ENCODE measurements around the gene SREK1IP1. TPM values are rescaled to one million over a fixed set of nuclear protein-coding genes. Genes with fewer than 3 reads are reported as not detected.

SREK1IP1 gene
- total and polyA plus RNA-seq, 10 of the 15 experiments (the other 5 are each of a cell fraction or from before 2014, with no cell fraction given) = 9.1 to 60.3 (median 26.9) TPM

DNA sequence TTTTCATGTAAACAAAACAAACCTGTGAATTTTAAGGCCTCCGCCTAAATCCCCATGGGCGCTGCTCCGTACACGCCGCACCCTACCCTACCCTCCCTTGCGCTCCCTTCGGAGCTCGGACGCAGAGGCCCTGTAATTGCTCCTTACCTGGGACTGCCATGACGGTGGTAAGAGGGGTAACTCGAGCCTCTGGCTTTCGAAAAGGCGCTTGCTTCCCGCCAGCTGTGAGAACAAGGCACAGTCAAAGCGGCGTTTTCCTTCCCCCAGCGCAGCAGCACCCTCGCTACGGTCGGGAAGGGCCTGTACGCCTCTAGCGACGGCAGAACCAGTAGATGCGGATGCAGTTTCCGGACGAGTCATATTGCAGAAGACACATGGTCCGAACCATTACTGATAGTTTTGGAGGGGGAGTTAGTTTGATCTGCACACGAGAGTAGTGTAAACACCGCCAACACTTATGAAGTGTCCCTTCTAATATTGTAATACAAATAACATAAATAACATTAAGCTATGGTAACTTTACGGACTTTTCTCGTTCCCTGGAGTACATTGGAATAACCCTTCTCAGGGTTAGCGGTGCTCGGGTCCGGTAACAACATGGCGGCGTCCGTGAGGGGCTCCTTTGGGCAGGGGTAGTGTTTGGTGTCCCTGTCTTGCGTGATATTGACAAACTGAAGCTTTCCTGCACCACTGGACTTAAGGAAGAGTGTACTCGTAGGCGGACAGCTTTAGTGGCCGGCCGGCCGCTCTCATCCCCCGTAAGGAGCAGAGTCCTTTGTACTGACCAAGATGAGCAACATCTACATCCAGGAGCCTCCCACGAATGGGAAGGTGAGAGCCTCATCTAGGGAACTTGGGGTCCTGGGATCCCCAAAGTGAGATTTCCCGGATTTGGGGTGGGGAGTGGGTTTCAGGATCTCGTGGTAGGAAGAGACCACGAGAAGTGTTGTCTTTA lies at the start of gene SREK1IP1, which contains the start of gene CWC27 (continued):
- TF ChIP-seq ETV6 (conservative IDR thresholded peaks at IDR 0.05 in 1 of 2, IDR thresholded peaks at IDR 0.05 in 1 of 2; ENCODE audit: borderline replicate concordance in 1 of 2, low read depth in 1 of 2) (no peak), SREBF1 (IDR thresholded peaks at IDR 0.05; ENCODE audit: low read length) (peak; percentile 94), TCF3 (IDR thresholded peaks at IDR 0.05; ENCODE audit: borderline replicate concordance, insufficient read depth, low read depth, low read length) (no peak), FOXK2 (IDR thresholded peaks at IDR 0.05) (peak; percentile 98), ZNF274 (IDR thresholded peaks at IDR 0.05; ENCODE audit: insufficient read depth, insufficient read length) (no peak), NFXL1 (IDR thresholded peaks at IDR 0.05; ENCODE audit: borderline replicate concordance) (no peak), ZNF24 (IDR thresholded peaks at IDR 0.05) (peak; percentile 55; the same call in 1 of the 2 replicates), NRF1 (conservative IDR thresholded peaks at IDR 0.05; ENCODE audit: low read depth, low read length) (peak; percentile 7; the same call in 1 of the 2 replicates), ATF7 (IDR thresholded peaks at IDR 0.05; ENCODE audit: low read depth) (peak; percentile 100), ZNF622 (IDR thresholded peaks at IDR 0.05) (no peak), ASH2L (IDR thresholded peaks at IDR 0.05; ENCODE audit: borderline replicate concordance, low read depth) (peak; percentile 91), FOS (IDR thresholded peaks at IDR 0.05; ENCODE audit: borderline replicate concordance, extremely low read depth, insufficient read length) (no peak)
- TF ChIP-seq, protein P1, sequence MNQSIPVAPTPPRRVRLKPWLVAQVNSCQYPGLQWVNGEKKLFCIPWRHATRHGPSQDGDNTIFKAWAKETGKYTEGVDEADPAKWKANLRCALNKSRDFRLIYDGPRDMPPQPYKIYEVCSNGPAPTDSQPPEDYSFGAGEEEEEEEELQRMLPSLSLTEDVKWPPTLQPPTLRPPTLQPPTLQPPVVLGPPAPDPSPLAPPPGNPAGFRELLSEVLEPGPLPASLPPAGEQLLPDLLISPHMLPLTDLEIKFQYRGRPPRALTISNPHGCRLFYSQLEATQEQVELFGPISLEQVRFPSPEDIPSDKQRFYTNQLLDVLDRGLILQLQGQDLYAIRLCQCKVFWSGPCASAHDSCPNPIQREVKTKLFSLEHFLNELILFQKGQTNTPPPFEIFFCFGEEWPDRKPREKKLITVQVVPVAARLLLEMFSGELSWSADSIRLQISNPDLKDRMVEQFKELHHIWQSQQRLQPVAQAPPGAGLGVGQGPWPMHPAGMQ (IDR thresholded peaks at IDR 0.05; ENCODE audit: borderline replicate concordance) = no peak
- TF ChIP-seq, protein P2, sequence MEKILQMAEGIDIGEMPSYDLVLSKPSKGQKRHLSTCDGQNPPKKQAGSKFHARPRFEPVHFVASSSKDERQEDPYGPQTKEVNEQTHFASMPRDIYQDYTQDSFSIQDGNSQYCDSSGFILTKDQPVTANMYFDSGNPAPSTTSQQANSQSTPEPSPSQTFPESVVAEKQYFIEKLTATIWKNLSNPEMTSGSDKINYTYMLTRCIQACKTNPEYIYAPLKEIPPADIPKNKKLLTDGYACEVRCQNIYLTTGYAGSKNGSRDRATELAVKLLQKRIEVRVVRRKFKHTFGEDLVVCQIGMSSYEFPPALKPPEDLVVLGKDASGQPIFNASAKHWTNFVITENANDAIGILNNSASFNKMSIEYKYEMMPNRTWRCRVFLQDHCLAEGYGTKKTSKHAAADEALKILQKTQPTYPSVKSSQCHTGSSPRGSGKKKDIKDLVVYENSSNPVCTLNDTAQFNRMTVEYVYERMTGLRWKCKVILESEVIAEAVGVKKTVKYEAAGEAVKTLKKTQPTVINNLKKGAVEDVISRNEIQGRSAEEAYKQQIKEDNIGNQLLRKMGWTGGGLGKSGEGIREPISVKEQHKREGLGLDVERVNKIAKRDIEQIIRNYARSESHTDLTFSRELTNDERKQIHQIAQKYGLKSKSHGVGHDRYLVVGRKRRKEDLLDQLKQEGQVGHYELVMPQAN (conservative IDR thresholded peaks at IDR 0.05) = 0 out of 2 replicates have a peak, but pooled peaks have one; percentile 42
- TF ChIP-seq, protein P3, sequence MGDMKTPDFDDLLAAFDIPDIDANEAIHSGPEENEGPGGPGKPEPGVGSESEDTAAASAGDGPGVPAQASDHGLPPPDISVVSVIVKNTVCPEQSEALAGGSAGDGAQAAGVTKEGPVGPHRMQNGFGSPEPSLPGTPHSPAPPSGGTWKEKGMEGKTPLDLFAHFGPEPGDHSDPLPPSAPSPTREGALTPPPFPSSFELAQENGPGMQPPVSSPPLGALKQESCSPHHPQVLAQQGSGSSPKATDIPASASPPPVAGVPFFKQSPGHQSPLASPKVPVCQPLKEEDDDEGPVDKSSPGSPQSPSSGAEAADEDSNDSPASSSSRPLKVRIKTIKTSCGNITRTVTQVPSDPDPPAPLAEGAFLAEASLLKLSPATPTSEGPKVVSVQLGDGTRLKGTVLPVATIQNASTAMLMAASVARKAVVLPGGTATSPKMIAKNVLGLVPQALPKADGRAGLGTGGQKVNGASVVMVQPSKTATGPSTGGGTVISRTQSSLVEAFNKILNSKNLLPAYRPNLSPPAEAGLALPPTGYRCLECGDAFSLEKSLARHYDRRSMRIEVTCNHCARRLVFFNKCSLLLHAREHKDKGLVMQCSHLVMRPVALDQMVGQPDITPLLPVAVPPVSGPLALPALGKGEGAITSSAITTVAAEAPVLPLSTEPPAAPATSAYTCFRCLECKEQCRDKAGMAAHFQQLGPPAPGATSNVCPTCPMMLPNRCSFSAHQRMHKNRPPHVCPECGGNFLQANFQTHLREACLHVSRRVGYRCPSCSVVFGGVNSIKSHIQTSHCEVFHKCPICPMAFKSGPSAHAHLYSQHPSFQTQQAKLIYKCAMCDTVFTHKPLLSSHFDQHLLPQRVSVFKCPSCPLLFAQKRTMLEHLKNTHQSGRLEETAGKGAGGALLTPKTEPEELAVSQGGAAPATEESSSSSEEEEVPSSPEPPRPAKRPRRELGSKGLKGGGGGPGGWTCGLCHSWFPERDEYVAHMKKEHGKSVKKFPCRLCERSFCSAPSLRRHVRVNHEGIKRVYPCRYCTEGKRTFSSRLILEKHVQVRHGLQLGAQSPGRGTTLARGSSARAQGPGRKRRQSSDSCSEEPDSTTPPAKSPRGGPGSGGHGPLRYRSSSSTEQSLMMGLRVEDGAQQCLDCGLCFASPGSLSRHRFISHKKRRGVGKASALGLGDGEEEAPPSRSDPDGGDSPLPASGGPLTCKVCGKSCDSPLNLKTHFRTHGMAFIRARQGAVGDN (IDR thresholded peaks at IDR 0.05) = no peak
- TF ChIP-seq, protein P4, sequence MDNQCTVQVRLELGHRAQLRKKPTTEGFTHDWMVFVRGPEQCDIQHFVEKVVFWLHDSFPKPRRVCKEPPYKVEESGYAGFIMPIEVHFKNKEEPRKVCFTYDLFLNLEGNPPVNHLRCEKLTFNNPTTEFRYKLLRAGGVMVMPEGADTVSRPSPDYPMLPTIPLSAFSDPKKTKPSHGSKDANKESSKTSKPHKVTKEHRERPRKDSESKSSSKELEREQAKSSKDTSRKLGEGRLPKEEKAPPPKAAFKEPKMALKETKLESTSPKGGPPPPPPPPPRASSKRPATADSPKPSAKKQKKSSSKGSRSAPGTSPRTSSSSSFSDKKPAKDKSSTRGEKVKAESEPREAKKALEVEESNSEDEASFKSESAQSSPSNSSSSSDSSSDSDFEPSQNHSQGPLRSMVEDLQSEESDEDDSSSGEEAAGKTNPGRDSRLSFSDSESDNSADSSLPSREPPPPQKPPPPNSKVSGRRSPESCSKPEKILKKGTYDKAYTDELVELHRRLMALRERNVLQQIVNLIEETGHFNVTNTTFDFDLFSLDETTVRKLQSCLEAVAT (IDR thresholded peaks at IDR 0.05) = 0 out of 2 replicates have a peak, but pooled peaks have one; percentile 81
- TF ChIP-seq, protein P5, sequence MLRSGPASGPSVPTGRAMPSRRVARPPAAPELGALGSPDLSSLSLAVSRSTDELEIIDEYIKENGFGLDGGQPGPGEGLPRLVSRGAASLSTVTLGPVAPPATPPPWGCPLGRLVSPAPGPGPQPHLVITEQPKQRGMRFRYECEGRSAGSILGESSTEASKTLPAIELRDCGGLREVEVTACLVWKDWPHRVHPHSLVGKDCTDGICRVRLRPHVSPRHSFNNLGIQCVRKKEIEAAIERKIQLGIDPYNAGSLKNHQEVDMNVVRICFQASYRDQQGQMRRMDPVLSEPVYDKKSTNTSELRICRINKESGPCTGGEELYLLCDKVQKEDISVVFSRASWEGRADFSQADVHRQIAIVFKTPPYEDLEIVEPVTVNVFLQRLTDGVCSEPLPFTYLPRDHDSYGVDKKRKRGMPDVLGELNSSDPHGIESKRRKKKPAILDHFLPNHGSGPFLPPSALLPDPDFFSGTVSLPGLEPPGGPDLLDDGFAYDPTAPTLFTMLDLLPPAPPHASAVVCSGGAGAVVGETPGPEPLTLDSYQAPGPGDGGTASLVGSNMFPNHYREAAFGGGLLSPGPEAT (IDR thresholded peaks at IDR 0.05; ENCODE audit: low read depth) = peak; percentile 100

Measured in GM12878 (cell line).